HG03135 (cell line): ENCODE measurements around the gene PIEZO2.
"Not testable (repeated sequence)": the region's sequence is repeated elsewhere in the genome, so short reads cannot be mapped to it uniquely, and the experiment has no call there.

ENCODE experiments used
- ATAC-seq: cut with Tn5 transposase; IDR thresholded peaks from one replicate; pipeline ENCODE4 v1.9.1; 2021; ENCODE audit warnings: mild to moderate bottlenecking, moderate library complexity; ENCODE audit not compliant: unreplicated experiment

Gene PIEZO2

GRCh38 chr18:11153097-11153496 lies 3.7 kb upstream of the PIEZO2 start:
- no peak for ATAC-seq

- no peak for ATAC-seq
These were observed 874 bp upstream of the PIEZO2 start for GRCh38 chr18:11150271-11150615.

- ATAC-seq, result no peak
These were observed 509 bp downstream of the PIEZO2 start for GRCh38 chr18:11148680-11149440.

GRCh38 chr18:11147962-11148679 lies 1.2 kb downstream of the PIEZO2 start:
- ATAC-seq, result no peak

GRCh38 chr18:11147371-11147951 lies 1.9 kb downstream of the PIEZO2 start:
- ATAC-seq, result no peak

- no peak for ATAC-seq
These were observed 2.4 kb downstream of the PIEZO2 start for GRCh38 chr18:11146947-11147345.

- no peak for ATAC-seq
These were observed 3.0 kb downstream of the PIEZO2 start for GRCh38 chr18:11146238-11146946.

- no peak for ATAC-seq
These were observed 3.8 kb downstream of the PIEZO2 start for GRCh38 chr18:11145413-11146191.

- no peak for ATAC-seq
These were observed 12.0 kb downstream of the PIEZO2 start for GRCh38 chr18:11137400-11137799.

GRCh38 chr18:11136241-11136640 lies 13.1 kb downstream of the PIEZO2 start:
- no peak for ATAC-seq

- no peak for ATAC-seq
These were observed 14.4 kb downstream of the PIEZO2 start for GRCh38 chr18:11134940-11135339.

- not testable (repeated sequence) for ATAC-seq
These were observed 20.3 kb downstream of the PIEZO2 start for GRCh38 chr18:11129059-11129458.

GRCh38 chr18:11125492-11126315 lies 23.7 kb downstream of the PIEZO2 start:
- no peak for ATAC-seq

- no peak for ATAC-seq
These were observed 25.3 kb downstream of the PIEZO2 start for GRCh38 chr18:11124054-11124453.

- no peak for ATAC-seq
These were observed 27.9 kb downstream of the PIEZO2 start for GRCh38 chr18:11121443-11121849.

- no peak for ATAC-seq
These were observed 29.3 kb downstream of the PIEZO2 start for GRCh38 chr18:11119959-11120587.

- no peak for ATAC-seq
These were observed 29.8 kb downstream of the PIEZO2 start for GRCh38 chr18:11119550-11119949.

GRCh38 chr18:11118051-11118766 lies 31.2 kb downstream of the PIEZO2 start:
- ATAC-seq, result no peak

- ATAC-seq, result no peak
These were observed 34.1 kb downstream of the PIEZO2 start for GRCh38 chr18:11115276-11115675.
